Upper lobe of left lung (tissue), 6 donors: ENCODE results near the gene GPR89A. TPM values are rescaled to one million over a fixed set of nuclear protein-coding genes. Genes with fewer than 3 reads are reported as not detected.
"Not testable (repeated sequence)": the region's sequence is repeated elsewhere in the genome, so short reads cannot be mapped to it uniquely, and the experiment has no call there.

Source experiments
- ATAC-seq, 2 donors: fragments of 200-7000 bp; cut with Tn5 transposase; one replicate each; pipeline ENCODE4 v1.9.1; 2022; ENCODE audit warnings: mild to moderate bottlenecking in 2 of 2, moderate library complexity in 2 of 2; ENCODE audit not compliant: low FRiP score in 2 of 2
- DNase-seq, 2 donors: peaks; one replicate each; pipeline ENCODE4 v3.0.0-alpha.2; 2019 to 2020
- H3K27ac ChIP-seq, 4 donors: fragments of 200-600 bp; sonication (generic); one replicate each; pipeline ENCODE4 v1.5.1; 2016 to 2019
- H3K27me3 ChIP-seq, 4 donors: fragments of 200-600 bp; sonication (generic); one replicate each; pipeline ENCODE4 v1.5.1; 2017 to 2019
- H3K36me3 ChIP-seq, 4 donors: fragments of 200-600 bp; sonication (generic); one replicate each; pipeline ENCODE4 v1.5.1; 2016 to 2019
- H3K4me1 ChIP-seq, 4 donors: fragments of 200-600 bp; sonication (generic); one replicate each; pipeline ENCODE4 v1.5.1; 2018 to 2019
- H3K4me3 ChIP-seq, 4 donors: fragments of 200-600 bp; sonication (generic); one replicate each; pipeline ENCODE4 v1.5.1; 2017 to 2019; ENCODE audit warnings: mild to moderate bottlenecking in 2 of 4, moderate library complexity in 1 of 4
- H3K9me3 ChIP-seq, 4 donors: fragments of 200-600 bp; sonication (generic); one replicate each; pipeline ENCODE4 v1.5.1; 2018 to 2019
- CTCF ChIP-seq, 6 experiments: fragments of 450-650 bp in 4 of 6; fragments of 200-600 bp in 2 of 6; sonication (generic) in 2 of 6; IDR thresholded peaks; one replicate each; pipeline ENCODE4 v1.5.1; 2016 to 2019; ENCODE audit warnings: antibody characterized with exemption in 6 of 6
- EP300 ChIP-seq, 4 donors: sonication (generic); formaldehyde crosslinking; IDR thresholded peaks; one replicate each; pipeline ENCODE4 v1.5.1; 2017; ENCODE audit warnings: antibody characterized with exemption in 4 of 4, control low read depth in 2 of 4
- POLR2A ChIP-seq, 4 donors: fragments of 450-650 bp; IDR thresholded peaks; one replicate each; pipeline ENCODE4 v1.5.1; 2016 to 2017; ENCODE audit warnings: antibody characterized with exemption in 4 of 4, mild to moderate bottlenecking in 2 of 4
- POLR2AphosphoS5 ChIP-seq, 2 donors: sonication (generic); formaldehyde crosslinking; IDR thresholded peaks; one replicate each; pipeline ENCODE4 v1.5.1; 2017; ENCODE audit warnings: antibody characterized with exemption in 2 of 2
- WGBS, 2 donors: methylation state at CpG; one replicate each; pipeline ENCODE4 v1.1.5; 2017 to 2018; 5-methylcytosine and 5-hydroxymethylcytosine counted together
- total RNA-seq, 6 donors: library from RNA; depleted of rRNA in 4 of 6; stranded (reverse); fragments of >200 nt in 4 of 6; gene quantifications; one replicate each; pipeline versions ENCODE4 v1.1.0 to v1.2.1, GENCODE V29; 2016 to 2021
- donor health status: DM: no; HTN: no; CAD: no; lungs with moderate emphysema.
- donor health status: DM: no; HTN: yes; CAD: no; lungs with severe emphysema.

GPR89A gene
- total RNA-seq, 6 donors from 2014 or later: 13.4 to 51.3 (median 25.4) TPM

- Histone ChIP-seq H3K4me1 (peaks cover 8 to 12% (median 10%) of the 10 kb centered on the region in 4 donors), H3K36me3 (no peaks in the 10 kb centered on the region), H3K4me3 (no peak overlapping the region), H3K27ac (no peak overlapping the region), H3K27me3 (no peaks in the 10 kb centered on the region), H3K9me3 (no peaks in the 10 kb centered on the region)
- no peak for ATAC-seq
- TF ChIP-seq POLR2A (IDR thresholded peaks at IDR 0.05) (no peak), CTCF (IDR thresholded peaks at IDR 0.05) (no peak), POLR2AphosphoS5 (IDR thresholded peaks at IDR 0.05) (no peak), EP300 (IDR thresholded peaks at IDR 0.05) (no peak)
- WGBS, 2 donors: 70 to 79% methylated on average over 10 of the region's 10 CpGs
- DNase-seq: no peak
Measured at GRCh38 chr1:145716641-145717345, 109.0 kb downstream of the GPR89A start.

GRCh38 chr1:145717833-145718232, 110.0 kb downstream of the GPR89A start:
- no peak overlapping the region for H3K27ac ChIP-seq
- DNase-seq: no peak
- TF ChIP-seq CTCF (IDR thresholded peaks at IDR 0.05) (no peak), EP300 (IDR thresholded peaks at IDR 0.05) (no peak), POLR2A (IDR thresholded peaks at IDR 0.05) (no peak), POLR2AphosphoS5 (IDR thresholded peaks at IDR 0.05) (no peak)
- H3K9me3 ChIP-seq: no peaks in the 10 kb centered on the region
- no peaks in the 10 kb centered on the region for H3K36me3 ChIP-seq
- ATAC-seq: no peak
- WGBS, 2 donors: 50 to 65% methylated on average over 1 of the region's 1 CpG
- no peaks in the 10 kb centered on the region for H3K27me3 ChIP-seq
- H3K4me1 ChIP-seq: peaks cover 8 to 12% (median 10%) of the 10 kb centered on the region in 4 donors
- no peak overlapping the region for H3K4me3 ChIP-seq

GRCh38 chr1:145718465-145718864, 110.7 kb downstream of the GPR89A start:
- 90 to 91% methylated on average over 5 of the region's 5 CpGs for WGBS, 2 donors
- H3K27ac ChIP-seq, H3K4me3 ChIP-seq, H3K36me3 ChIP-seq, ATAC-seq, H3K9me3 ChIP-seq, H3K27me3 ChIP-seq, DNase-seq: not testable (repeated sequence)
- peaks cover 8 to 12% (median 10%) of the 10 kb centered on the region in 4 donors for H3K4me1 ChIP-seq

GRCh38 chr1:145719230-145720079, 111.7 kb downstream of the GPR89A start, which contains the start of gene CD160:
Gene CD160 (plus strand): TSS chr1:145719499. CDS start chr1:145728328, 8,829 bp downstream.
- H3K27ac ChIP-seq: no peak within 1 kb of the TSS
- no peak for ATAC-seq
- H3K4me1 ChIP-seq: peaks cover 8 to 12% (median 10%) of the 10 kb centered on the region in 4 donors
- no peaks in the 10 kb centered on the region for H3K27me3 ChIP-seq
- TF ChIP-seq CTCF (IDR thresholded peaks at IDR 0.05) (no peak), EP300 (IDR thresholded peaks at IDR 0.05) (no peak), POLR2AphosphoS5 (IDR thresholded peaks at IDR 0.05) (no peak), POLR2A (IDR thresholded peaks at IDR 0.05) (no peak)
- 77 to 85% methylated on average over 11 to 12 of the region's 12 CpGs for WGBS, 2 donors
- H3K9me3 ChIP-seq: no peaks in the 10 kb centered on the region
- H3K4me3 ChIP-seq: no peak within 1 kb of the TSS
- DNase-seq: no peak
- no peaks in the 10 kb centered on the region for H3K36me3 ChIP-seq

Other genes starting within 250 kb of the GPR89A start
- 1 to 10 TPM; 1.8 to 9.4 (median 2.5) TPM for gene NBPF20, start 182.4 kb upstream of the GPR89A start, total RNA-seq
- gene PDZK1, start 99.4 kb downstream of the GPR89A start, total RNA-seq: under 1 TPM in 2 of 6 donors, not detected in 4; 0.31 to 0.49 TPM
- under 1 TPM in 2 of 6 donors, not detected in 4; 0.71 to 0.89 TPM for gene CD160, start 111.5 kb downstream of the GPR89A start, total RNA-seq
- 10 to 100 TPM; 10.7 to 32.0 (median 19.0) TPM for gene RNF115, start 216.1 kb downstream of the GPR89A start, total RNA-seq
- 10 to 100 TPM; 15.9 to 40.9 (median 26.7) TPM for gene POLR3C, start 216.2 kb downstream of the GPR89A start, total RNA-seq
- 10 to 100 TPM in 2 of 6 donors, 1 to 10 TPM in 4; 2.1 to 11.0 (median 4.8) TPM for gene NUDT17, start 237.6 kb downstream of the GPR89A start, total RNA-seq